Naive B cell (primary cell): ENCODE results near the gene MYO1D. TPM values are rescaled to one million over a fixed set of nuclear protein-coding genes. Genes with fewer than 3 reads are reported as not detected.
"Not testable (repeated sequence)": the region's sequence is repeated elsewhere in the genome, so short reads cannot be mapped to it uniquely, and the experiment has no call there.

Experiments used
- ATAC-seq, 2 donors: fragments of 150-1000 bp; cut with Tn5 transposase; 2 replicates each; pipeline ENCODE4 v1.10.0; 2021; ENCODE audit warnings: low read depth in 2 of 2, mild to moderate bottlenecking in 2 of 2, moderate library complexity in 2 of 2
- DNase-seq: peaks from one replicate; pipeline ENCODE4 v3.0.0; 2022
- H3K27ac Mint-ChIP-seq, 6 donors: one replicate each; pipeline ENCODE4 v1.8.0; 2020 to 2022; ENCODE audit warnings: mild to moderate bottlenecking in 6 of 6, mixed read lengths in 6 of 6, moderate library complexity in 5 of 6, inconsistent platforms in 2 of 6
- H3K27me3 Mint-ChIP-seq, 3 donors: one replicate each; pipeline ENCODE4 v1.8.0; 2021 to 2022; ENCODE audit warnings: mixed read lengths in 3 of 3, mild to moderate bottlenecking in 1 of 3
- H3K36me3 Mint-ChIP-seq, 2 donors: one replicate each; pipeline ENCODE4 v1.8.0; 2020 to 2022; ENCODE audit warnings: mixed read lengths in 2 of 2, inconsistent platforms in 1 of 2, mild to moderate bottlenecking in 1 of 2
- H3K4me1 Mint-ChIP-seq, 3 donors: one replicate each; pipeline ENCODE4 v1.8.0; 2020 to 2022; ENCODE audit warnings: mixed read lengths in 3 of 3, inconsistent platforms in 1 of 3, mild to moderate bottlenecking in 1 of 3, moderate library complexity in 1 of 3
- H3K4me3 Mint-ChIP-seq, 8 donors: one replicate each; pipeline ENCODE4 v1.8.0; 2020 to 2022; ENCODE audit warnings: mild to moderate bottlenecking in 8 of 8, mixed read lengths in 8 of 8, moderate library complexity in 8 of 8, inconsistent platforms in 2 of 8
- H3K9me3 Mint-ChIP-seq, 7 donors: one replicate each; pipeline ENCODE4 v1.8.0; 2020 to 2022; ENCODE audit warnings: mixed read lengths in 7 of 7, mild to moderate bottlenecking in 5 of 7, inconsistent platforms in 2 of 7, moderate library complexity in 1 of 7
- polyA plus RNA-seq, 6 donors: library from polyadenylated mRNA; unstranded; fragments of 300-500 nt; fragmentation: Illumina TruSeq; gene quantifications; one replicate each; pipeline ENCODE4 v1.2.3, GENCODE V29; 2021; ENCODE audit warnings: low read depth in 6 of 6

The MYO1D gene
- polyA plus RNA-seq, 6 donors from 2014 or later, result 1.9 to 3.7 (median 2.6) TPM

- ATAC-seq, result no peak
- H3K4me3 Mint-ChIP-seq, result no peak overlapping the region
- H3K27me3 Mint-ChIP-seq, result peaks cover 2 to 33% (median 21%) of the 10 kb centered on the region in 3 donors
- peaks cover 0 to 6% (median 0%) of the 10 kb centered on the region in 7 donors for H3K9me3 Mint-ChIP-seq
- H3K4me1 Mint-ChIP-seq, result no peaks in the 10 kb centered on the region
- H3K27ac Mint-ChIP-seq, result peak overlapping the region in 1 of 6 donors; percentile 76
- no peaks in the 10 kb centered on the region for H3K36me3 Mint-ChIP-seq
- no peak for DNase-seq
These were observed 33.8 kb upstream of the MYO1D start for GRCh38 chr17:32910769-32911168.

- H3K4me1 Mint-ChIP-seq, result no peaks in the 10 kb centered on the region
- H3K36me3 Mint-ChIP-seq, result no peaks in the 10 kb centered on the region
- no peak overlapping the region for H3K4me3 Mint-ChIP-seq
- DNase-seq (peak; percentile 36), ATAC-seq (peak; percentile 65 to 73)
- peaks cover 10 to 33% (median 30%) of the 10 kb centered on the region in 3 donors for H3K27me3 Mint-ChIP-seq
- peak overlapping the region in 1 of 6 donors; percentile 53 for H3K27ac Mint-ChIP-seq
- H3K9me3 Mint-ChIP-seq, result peaks cover 0 to 2% (median 0%) of the 10 kb centered on the region in 7 donors
These were observed 33.0 kb upstream of the MYO1D start for GRCh38 chr17:32909787-32910369.

DNA sequence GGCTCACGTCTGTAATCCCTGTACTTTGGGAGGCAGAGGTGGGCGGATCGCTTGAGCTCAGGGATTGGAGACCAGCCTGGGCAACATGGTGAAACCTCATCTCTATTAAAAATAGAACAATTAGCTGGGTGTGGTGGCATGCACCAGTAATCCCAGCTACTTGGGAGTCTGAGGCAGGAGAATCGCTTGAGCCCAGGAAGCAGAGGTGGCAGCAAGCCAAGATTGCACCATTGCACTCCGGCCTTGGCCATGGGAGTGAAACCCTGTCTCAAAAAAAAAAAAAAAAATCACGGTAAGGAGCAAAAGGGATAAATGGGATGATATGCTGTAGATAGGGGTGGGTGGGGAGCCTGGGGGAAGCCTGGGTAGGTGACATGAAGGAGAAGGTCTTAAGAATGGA, 30.7 kb upstream of the MYO1D start:
- H3K9me3 Mint-ChIP-seq, result no peaks in the 10 kb centered on the region
- H3K36me3 Mint-ChIP-seq, result no peaks in the 10 kb centered on the region
- H3K4me3 Mint-ChIP-seq, result no peak overlapping the region
- DNase-seq (no peak), ATAC-seq (no peak)
- peaks cover 19 to 33% (median 30%) of the 10 kb centered on the region in 3 donors for H3K27me3 Mint-ChIP-seq
- no peaks in the 10 kb centered on the region for H3K4me1 Mint-ChIP-seq
- H3K27ac Mint-ChIP-seq, result no peak overlapping the region

DNA sequence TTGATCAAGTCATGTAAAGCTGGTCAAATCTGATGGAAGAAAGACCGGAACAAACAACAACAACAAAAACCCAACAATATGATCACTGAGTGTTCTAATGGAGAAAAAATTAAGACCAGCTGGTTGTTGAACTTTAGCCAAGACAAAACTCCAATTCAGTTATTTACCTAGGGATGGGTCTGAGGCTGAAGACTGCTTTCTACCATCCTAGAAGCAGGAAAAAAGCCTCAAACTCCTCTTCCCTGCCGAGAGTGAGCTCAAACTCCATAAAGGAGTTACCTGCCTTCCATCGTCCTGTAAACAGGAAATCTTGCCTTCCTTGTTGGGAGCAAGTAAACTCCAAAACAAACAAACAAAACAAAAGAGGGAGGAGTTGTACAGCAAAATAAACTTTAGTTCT, 28.0 kb upstream of the MYO1D start:
- ATAC-seq, result no peak
- Mint-ChIP-seq H3K4me1 (no peaks in the 10 kb centered on the region), H3K27ac (no peak overlapping the region), H3K36me3 (no peaks in the 10 kb centered on the region), H3K4me3 (no peak overlapping the region), H3K27me3 (peaks cover 19 to 28% (median 28%) of the 10 kb centered on the region in 3 donors), H3K9me3 (peaks cover 0 to 4% (median 0%) of the 10 kb centered on the region in 7 donors)
- DNase-seq, result no peak

DNA sequence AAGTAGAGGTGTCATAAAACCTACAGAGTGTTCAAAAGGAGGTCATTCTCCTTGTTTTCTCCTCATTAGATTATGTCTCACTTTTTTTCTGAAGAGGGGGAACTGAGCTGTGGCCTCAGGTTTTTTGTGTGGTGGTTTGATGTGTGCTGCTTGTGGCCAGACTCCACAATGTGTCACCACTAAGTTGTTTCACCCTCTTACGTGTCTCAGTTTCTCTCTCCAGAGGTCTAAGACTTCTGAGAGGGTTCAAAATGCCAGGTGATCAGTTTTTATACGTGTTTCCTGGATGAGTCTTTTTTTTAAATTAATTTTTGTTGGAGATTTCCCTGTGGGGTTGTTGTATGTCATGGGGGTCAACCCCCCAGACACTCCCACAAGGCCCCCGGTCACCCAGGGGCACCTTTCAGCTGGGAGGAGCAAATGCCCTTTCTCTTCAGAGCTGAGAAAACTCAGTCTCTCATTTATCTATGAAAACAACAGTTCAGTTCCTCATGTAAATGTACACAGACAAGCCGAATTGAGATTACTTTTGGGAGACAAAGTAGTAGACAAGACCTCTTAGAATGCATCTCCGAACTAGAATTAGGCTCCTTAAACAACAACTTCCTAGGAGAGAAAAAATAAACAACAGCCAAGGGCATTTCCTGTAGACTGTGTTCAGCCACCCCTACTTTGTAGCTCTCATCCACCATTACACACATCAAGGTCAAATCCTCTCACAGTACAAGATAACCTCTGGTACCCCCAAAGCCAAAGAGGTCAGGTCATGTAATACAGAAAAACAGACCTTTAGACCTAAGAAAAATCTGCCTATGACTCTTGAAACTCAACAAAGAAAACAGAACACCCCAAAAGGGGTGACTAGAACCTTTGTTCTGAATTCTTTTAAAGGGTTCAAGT, 27.1 kb upstream of the MYO1D start:
- ATAC-seq, result no peak
- no peak for DNase-seq
- Mint-ChIP-seq H3K27me3 (peaks cover 19 to 26% (median 24%) of the 10 kb centered on the region in 3 donors), H3K4me3 (no peak overlapping the region), H3K9me3 (peaks cover 0 to 4% (median 0%) of the 10 kb centered on the region in 7 donors), H3K4me1 (no peaks in the 10 kb centered on the region), H3K36me3 (no peaks in the 10 kb centered on the region), H3K27ac (no peak overlapping the region)

DNA sequence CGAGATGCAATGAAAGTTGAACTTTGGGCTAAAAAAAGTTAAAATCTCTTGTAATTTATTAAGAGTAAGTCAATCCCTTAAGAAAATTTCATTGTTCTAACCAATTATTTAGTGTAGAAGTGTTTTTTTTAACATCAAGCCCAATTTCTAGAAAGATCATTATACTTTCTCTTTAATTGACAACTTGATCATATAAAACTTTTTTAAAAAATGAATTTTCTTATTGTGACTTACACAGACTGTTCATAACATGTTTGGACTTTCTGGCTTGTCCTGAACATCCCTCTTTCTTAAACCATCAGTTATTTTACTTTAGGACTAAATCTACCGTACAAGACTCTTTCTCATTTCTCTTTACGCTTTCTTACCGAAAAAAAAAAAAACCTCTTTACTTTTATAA, 24.8 kb upstream of the MYO1D start:
- no peak overlapping the region for H3K4me3 Mint-ChIP-seq
- DNase-seq (no peak), ATAC-seq (no peak)
- no peak overlapping the region for H3K27ac Mint-ChIP-seq
- H3K4me1 Mint-ChIP-seq, result no peaks in the 10 kb centered on the region
- H3K9me3 Mint-ChIP-seq, result peaks cover 0 to 4% (median 0%) of the 10 kb centered on the region in 7 donors
- no peaks in the 10 kb centered on the region for H3K36me3 Mint-ChIP-seq
- H3K27me3 Mint-ChIP-seq, result peaks cover 24 to 38% (median 33%) of the 10 kb centered on the region in 3 donors

- Mint-ChIP-seq H3K4me3 (no peak overlapping the region), H3K4me1 (no peaks in the 10 kb centered on the region), H3K27me3 (peaks cover 8 to 33% (median 31%) of the 10 kb centered on the region in 3 donors), H3K9me3 (peaks cover 0 to 4% (median 0%) of the 10 kb centered on the region in 7 donors), H3K36me3 (no peaks in the 10 kb centered on the region), H3K27ac (no peak overlapping the region)
- DNase-seq (no peak), ATAC-seq (no peak)
These were observed 22.5 kb upstream of the MYO1D start for GRCh38 chr17:32899236-32900013.

DNA sequence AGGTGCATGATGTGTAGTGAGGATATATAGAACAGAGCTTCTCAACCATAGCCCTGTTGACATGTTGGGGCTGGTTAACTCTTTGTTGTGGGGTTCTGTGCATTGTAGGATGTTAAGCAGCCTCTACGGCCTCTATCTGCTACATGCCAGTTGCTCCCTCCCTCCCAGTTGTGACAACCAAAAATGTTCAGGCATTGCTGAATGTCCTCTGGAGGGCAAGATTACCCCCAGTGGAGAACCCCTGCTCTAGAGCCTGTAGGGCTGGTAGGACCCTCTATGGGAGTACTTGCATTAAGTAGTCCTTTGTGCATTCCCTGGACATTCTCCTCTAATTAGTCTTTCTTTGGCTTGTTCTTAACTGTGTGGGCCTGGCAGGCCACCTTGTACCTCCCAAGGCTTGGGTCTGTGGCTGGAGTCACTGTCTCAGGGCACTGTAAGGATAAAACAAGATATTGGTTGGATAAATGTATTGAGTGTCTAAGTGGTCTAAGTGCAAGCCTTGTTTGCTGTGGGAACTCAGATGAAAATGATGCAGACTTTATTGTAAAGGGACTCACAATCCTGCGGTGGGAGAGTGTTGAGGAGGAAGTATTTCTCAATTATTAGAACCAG, 19.8 kb upstream of the MYO1D start:
- no peaks in the 10 kb centered on the region for H3K4me1 Mint-ChIP-seq
- peaks cover 11 to 29% (median 26%) of the 10 kb centered on the region in 3 donors for H3K27me3 Mint-ChIP-seq
- DNase-seq (no peak), ATAC-seq (no peak)
- H3K36me3 Mint-ChIP-seq, result no peaks in the 10 kb centered on the region
- no peak overlapping the region for H3K4me3 Mint-ChIP-seq
- H3K27ac Mint-ChIP-seq, result no peak overlapping the region
- peaks cover 0 to 4% (median under 1%) of the 10 kb centered on the region in 7 donors for H3K9me3 Mint-ChIP-seq

GRCh38 chr17:32894245-32894644, 17.3 kb upstream of the MYO1D start:
- no peak for ATAC-seq
- H3K27me3 Mint-ChIP-seq, result peaks cover 11 to 29% (median 26%) of the 10 kb centered on the region in 3 donors
- H3K4me1 Mint-ChIP-seq, result no peaks in the 10 kb centered on the region
- H3K9me3 Mint-ChIP-seq, result peaks cover 0 to 4% (median 0%) of the 10 kb centered on the region in 7 donors
- no peaks in the 10 kb centered on the region for H3K36me3 Mint-ChIP-seq
- H3K27ac Mint-ChIP-seq, result no peak overlapping the region
- no peak for DNase-seq
- no peak overlapping the region for H3K4me3 Mint-ChIP-seq

GRCh38 chr17:32887410-32887809, 10.5 kb upstream of the MYO1D start:
- not testable (repeated sequence) for DNase-seq, H3K4me1 Mint-ChIP-seq, H3K9me3 Mint-ChIP-seq, H3K4me3 Mint-ChIP-seq, ATAC-seq, H3K27ac Mint-ChIP-seq, H3K36me3 Mint-ChIP-seq
- H3K27me3 Mint-ChIP-seq, result peaks cover 36 to 40% (median 40%) of the 10 kb centered on the region in 3 donors

GRCh38 chr17:32886951-32887350, 10.0 kb upstream of the MYO1D start:
- not testable (repeated sequence) for H3K9me3 Mint-ChIP-seq, H3K4me3 Mint-ChIP-seq, H3K4me1 Mint-ChIP-seq, H3K36me3 Mint-ChIP-seq, ATAC-seq, DNase-seq, H3K27ac Mint-ChIP-seq
- peaks cover 40 to 45% (median 45%) of the 10 kb centered on the region in 3 donors for H3K27me3 Mint-ChIP-seq

- ATAC-seq, result no peak
- H3K4me3 Mint-ChIP-seq, result no peak overlapping the region
- peaks cover 0 to 2% (median under 1%) of the 10 kb centered on the region in 3 donors for H3K4me1 Mint-ChIP-seq
- H3K27me3 Mint-ChIP-seq, result peaks cover 51 to 57% (median 56%) of the 10 kb centered on the region in 3 donors
- no peaks in the 10 kb centered on the region for H3K36me3 Mint-ChIP-seq
- peaks cover 0 to 2% (median 0%) of the 10 kb centered on the region in 7 donors for H3K9me3 Mint-ChIP-seq
- no peak overlapping the region for H3K27ac Mint-ChIP-seq
- no peak for DNase-seq
These were observed 5.8 kb upstream of the MYO1D start for GRCh38 chr17:32882734-32883133.

GRCh38 chr17:32882029-32882428, 5.1 kb upstream of the MYO1D start:
- ATAC-seq, result no peak
- no peaks in the 10 kb centered on the region for H3K36me3 Mint-ChIP-seq
- peaks cover 0 to 7% (median 5%) of the 10 kb centered on the region in 3 donors for H3K4me1 Mint-ChIP-seq
- peaks cover 51 to 56% (median 55%) of the 10 kb centered on the region in 3 donors for H3K27me3 Mint-ChIP-seq
- H3K4me3 Mint-ChIP-seq, result no peak overlapping the region
- no peak overlapping the region for H3K27ac Mint-ChIP-seq
- H3K9me3 Mint-ChIP-seq, result peaks cover 0 to 2% (median 0%) of the 10 kb centered on the region in 7 donors
- no peak for DNase-seq
